ENCODE measurements around the gene CEBPA. TPM values are rescaled to one million over a fixed set of nuclear protein-coding genes. Genes with fewer than 3 reads are reported as not detected.

Gene CEBPA
- polyA plus RNA-seq, 3 donors = 17.9 to 76.3 (median 47.5) TPM

- Mint-ChIP-seq H3K27me3 (ENCODE audit: low read depth in 3 of 3) (peaks cover 0 to 2% (median 1%) of the 10 kb centered on the region in 3 donors), H3K9me3 (peaks cover 0 to 4% (median 0%) of the 10 kb centered on the region in 7 donors), H3K4me1 (peaks cover 49% of the 10 kb centered on the region), H3K36me3 (peaks cover 0 to 2% of the 10 kb centered on the region in 2 donors), H3K4me3 (peak overlapping the region; percentile 50 to 82), H3K27ac (peak overlapping the region; percentile 83 to 95 (median 90))
- H3K4me1 ChIP-seq (ENCODE audit: control insufficient read depth in 1 of 2, insufficient read depth in 2 of 2, low read length in 2 of 2) = peaks cover 56 to 69% of the 10 kb centered on the region in 2 donors
- peaks cover 3% of the 10 kb centered on the region for H3K79me2 ChIP-seq (ENCODE audit: insufficient read depth, low read length)
- peak overlapping the region; percentile 33 for H2AFZ ChIP-seq (ENCODE audit: insufficient read depth, low read depth, low read length, poor library complexity, severe bottlenecking)
- WGBS (ENCODE audit: insufficient coverage) = 23% methylated on average over 14 of the region's 16 CpGs
- DNase-seq = peak; percentile 85 to 93 (median 86)
- no peaks in the 10 kb centered on the region for H3K36me3 ChIP-seq (replicated peaks in 1 of 2; ENCODE audit: control insufficient read depth in 1 of 2, insufficient read depth in 2 of 2, low read length in 2 of 2)
- TF ChIP-seq CTCF (IDR thresholded peaks at IDR 0.05) = no peak
- peak overlapping the region in 1 of 3 experiments; percentile 25 for H3K4me3 ChIP-seq (replicated peaks in 1 of 3; ENCODE audit: low read depth in 2 of 3, low read length in 3 of 3)
- H3K27ac ChIP-seq (ENCODE audit: low read depth in 1 of 2, low read length in 2 of 2) = peak overlapping the region; percentile 67 to 82
- no peaks in the 10 kb centered on the region for H3K27me3 ChIP-seq (ENCODE audit: control insufficient read depth in 2 of 2, insufficient read depth in 2 of 2, low read length in 2 of 2)
- peak overlapping the region; percentile 44 for H3K4me2 ChIP-seq (replicated peaks; ENCODE audit: extremely low read depth, low read length, poor library complexity, severe bottlenecking)
- intact Hi-C loops (cut with micrococcal nuclease) = no loop called here
- H4K20me1 ChIP-seq (ENCODE audit: insufficient read depth, low read length) = no peaks in the 10 kb centered on the region
- no peaks in the 10 kb centered on the region for H3K9me3 ChIP-seq (replicated peaks in 1 of 2; ENCODE audit: control insufficient read depth in 1 of 2, insufficient read depth in 1 of 2, low read length in 2 of 2)
- H3K9ac ChIP-seq (ENCODE audit: insufficient read depth, low read length, poor library complexity, severe bottlenecking) = peak overlapping the region; percentile 56
Measured at GRCh38 chr19:33273881-33274662, 28.3 kb downstream of the CEBPA start.

GRCh38 chr19:33273065-33273736 lies 29.1 kb downstream of the CEBPA start:
- WGBS (ENCODE audit: insufficient coverage) = 90% methylated on average over 20 of the region's 26 CpGs
- Histone ChIP-seq H4K20me1 (ENCODE audit: insufficient read depth, low read length) (no peaks in the 10 kb centered on the region), H3K4me1 (ENCODE audit: control insufficient read depth in 1 of 2, insufficient read depth in 2 of 2, low read length in 2 of 2) (peaks cover 56 to 69% of the 10 kb centered on the region in 2 donors), H3K9me3 (replicated peaks in 1 of 2; ENCODE audit: control insufficient read depth in 1 of 2, insufficient read depth in 1 of 2, low read length in 2 of 2) (no peaks in the 10 kb centered on the region), H3K4me3 (replicated peaks in 1 of 3; ENCODE audit: low read depth in 2 of 3, low read length in 3 of 3) (peak overlapping the region in 1 of 3 experiments; percentile 25), H2AFZ (ENCODE audit: insufficient read depth, low read depth, low read length, poor library complexity, severe bottlenecking) (peak overlapping the region; percentile 33), H3K79me2 (ENCODE audit: insufficient read depth, low read length) (peaks cover 10% of the 10 kb centered on the region), H3K36me3 (replicated peaks in 1 of 2; ENCODE audit: control insufficient read depth in 1 of 2, insufficient read depth in 2 of 2, low read length in 2 of 2) (no peaks in the 10 kb centered on the region), H3K9ac (ENCODE audit: insufficient read depth, low read length, poor library complexity, severe bottlenecking) (peak overlapping the region; percentile 56), H3K4me2 (replicated peaks; ENCODE audit: extremely low read depth, low read length, poor library complexity, severe bottlenecking) (peak overlapping the region; percentile 44), H3K27ac (ENCODE audit: low read depth in 1 of 2, low read length in 2 of 2) (peak overlapping the region; percentile 67 to 82), H3K27me3 (ENCODE audit: control insufficient read depth in 2 of 2, insufficient read depth in 2 of 2, low read length in 2 of 2) (no peaks in the 10 kb centered on the region)
- DNase-seq = no peak
- intact Hi-C loops (cut with micrococcal nuclease) = no loop called here
- Mint-ChIP-seq H3K36me3 (peaks cover 0 to 2% of the 10 kb centered on the region in 2 donors), H3K4me1 (peaks cover 49% of the 10 kb centered on the region), H3K9me3 (peaks cover 0 to 4% (median 0%) of the 10 kb centered on the region in 7 donors), H3K27ac (peak overlapping the region; percentile 31 to 95 (median 84)), H3K27me3 (ENCODE audit: low read depth in 3 of 3) (peaks cover 0 to 2% (median 1%) of the 10 kb centered on the region in 3 donors), H3K4me3 (peak overlapping the region in 1 of 2 donors; percentile 30)
- no peak for TF ChIP-seq CTCF (IDR thresholded peaks at IDR 0.05)
